GM21576 (cell line): ENCODE data around the gene CRYBA4.

Experiments used
- ATAC-seq: cut with Tn5 transposase; IDR thresholded peaks from one replicate; pipeline ENCODE4 v1.9.1; 2021; ENCODE audit warnings: mild to moderate bottlenecking, moderate library complexity; ENCODE audit not compliant: unreplicated experiment

CRYBA4 gene

GRCh38 chr22:26620197-26620596, 1.6 kb upstream of the CRYBA4 start:
- no peak for ATAC-seq

- no peak for ATAC-seq
Observed at GRCh38 chr22:26623984-26624383, 2.2 kb downstream of the CRYBA4 start.

- ATAC-seq: no peak
Observed at GRCh38 chr22:26624803-26625202, 3.0 kb downstream of the CRYBA4 start.

- ATAC-seq: no peak
Observed at GRCh38 chr22:26629988-26630761, 8.4 kb downstream of the CRYBA4 start.

GRCh38 chr22:26631282-26631681, 9.5 kb downstream of the CRYBA4 start:
- ATAC-seq: no peak

GRCh38 chr22:26632422-26633155, 10.8 kb downstream of the CRYBA4 start:
- ATAC-seq: no peak

- no peak for ATAC-seq
Observed at GRCh38 chr22:26634189-26634588, 12.4 kb downstream of the CRYBA4 start.

GRCh38 chr22:26635117-26635516, 13.4 kb downstream of the CRYBA4 start:
- no peak for ATAC-seq

- no peak for ATAC-seq
Observed at GRCh38 chr22:26636296-26636695, 14.5 kb downstream of the CRYBA4 start.

GRCh38 chr22:26642465-26643417, 21.0 kb downstream of the CRYBA4 start:
- peak; percentile 54 for ATAC-seq

GRCh38 chr22:26643418-26644100, 21.8 kb downstream of the CRYBA4 start:
- no peak for ATAC-seq

- no peak for ATAC-seq
Observed at GRCh38 chr22:26646158-26646557, 24.4 kb downstream of the CRYBA4 start.

GRCh38 chr22:26648011-26648497, 26.3 kb downstream of the CRYBA4 start:
- ATAC-seq: no peak

- no peak for ATAC-seq
Observed at GRCh38 chr22:26648528-26649388, 27.0 kb downstream of the CRYBA4 start.

- no peak for ATAC-seq
Observed at GRCh38 chr22:26650722-26651421, 29.1 kb downstream of the CRYBA4 start.

GRCh38 chr22:26651815-26652214, 30.1 kb downstream of the CRYBA4 start:
- no peak for ATAC-seq

- no peak for ATAC-seq
Observed at GRCh38 chr22:26656891-26657851, 35.4 kb downstream of the CRYBA4 start, which contains the start of gene MIAT. Gene MIAT, plus strand, starts transcription at chr22:26657588.

- no peak for ATAC-seq
Observed at GRCh38 chr22:26658161-26658560, 36.4 kb downstream of the CRYBA4 start.
